NCI-H748 treated with DMSO at 0.1 percent for 48 hours (cell line): ENCODE data around the gene CYSRT1.
"Not testable (repeated sequence)": the region's sequence is repeated elsewhere in the genome, so short reads cannot be mapped to it uniquely, and the experiment has no call there.

ENCODE experiments used
- DNase-seq: peaks from one replicate; lab custom pipeline; 2025; lab: John Stamatoyannopoulos, UW

The CYSRT1 gene

GRCh38 chr9:137237759-137238726, 13.1 kb downstream of the CYSRT1 start:
- no peak for DNase-seq

- not testable (repeated sequence) for DNase-seq
Observed at GRCh38 chr9:137239541-137240200, 14.7 kb downstream of the CYSRT1 start.

- no peak for DNase-seq
Observed at GRCh38 chr9:137240318-137240840, 15.4 kb downstream of the CYSRT1 start.

GRCh38 chr9:137240841-137241489, 16.0 kb downstream of the CYSRT1 start, which contains the start of gene TUBB4B:
Gene TUBB4B (plus strand): TSS chr9:137241287. CDS start chr9:137241361, 74 bp downstream.
- peak; percentile 99 for DNase-seq

- DNase-seq, result no peak
Observed at GRCh38 chr9:137241490-137242268, 16.7 kb downstream of the CYSRT1 start.

- DNase-seq, result no peak
Observed at GRCh38 chr9:137242269-137243203, 17.6 kb downstream of the CYSRT1 start.

GRCh38 chr9:137243266-137243625, 18.3 kb downstream of the CYSRT1 start:
- not testable (repeated sequence) for DNase-seq

GRCh38 chr9:137243626-137244485, 18.9 kb downstream of the CYSRT1 start:
- DNase-seq, result no peak

GRCh38 chr9:137244486-137245449, 19.8 kb downstream of the CYSRT1 start:
- no peak for DNase-seq

GRCh38 chr9:137245450-137246421, 20.8 kb downstream of the CYSRT1 start:
- DNase-seq, result no peak

GRCh38 chr9:137247135-137247915, 22.4 kb downstream of the CYSRT1 start:
- no peak for DNase-seq

- DNase-seq, result no peak
Observed at GRCh38 chr9:137247916-137248175, 22.9 kb downstream of the CYSRT1 start.

GRCh38 chr9:137250329-137251193, 25.6 kb downstream of the CYSRT1 start:
- DNase-seq, result no peak

GRCh38 chr9:137251194-137251461, 26.2 kb downstream of the CYSRT1 start, which contains the start of gene STPG3:
Gene STPG3 (plus strand): TSS chr9:137251286. CDS start chr9:137251287, 1 bp downstream.
- DNase-seq, result no peak

- no peak for DNase-seq
Observed at GRCh38 chr9:137251490-137252268, 26.7 kb downstream of the CYSRT1 start.
